GM21528 (cell line): ENCODE results near the gene DLGAP1.

Source experiments
- ATAC-seq: cut with Tn5 transposase; IDR thresholded peaks from one replicate; pipeline ENCODE4 v1.9.1; 2021; ENCODE audit warnings: mild to moderate bottlenecking, moderate library complexity; ENCODE audit not compliant: unreplicated experiment, low FRiP score

The DLGAP1 gene

GRCh38 chr18:3842844-3843243 lies 612.3 kb downstream of the DLGAP1 start:
- no peak for ATAC-seq

- ATAC-seq, result no peak
Observed at GRCh38 chr18:3840766-3841165, 614.3 kb downstream of the DLGAP1 start.

- ATAC-seq, result no peak
Observed at GRCh38 chr18:3839581-3839981, 615.5 kb downstream of the DLGAP1 start.

- no peak for ATAC-seq
Observed at GRCh38 chr18:3836483-3837335, 618.4 kb downstream of the DLGAP1 start.

- ATAC-seq, result no peak
Observed at GRCh38 chr18:3832025-3832638, 623.0 kb downstream of the DLGAP1 start.

GRCh38 chr18:3830604-3831003 lies 624.5 kb downstream of the DLGAP1 start:
- no peak for ATAC-seq

- ATAC-seq, result no peak
Observed at GRCh38 chr18:3827236-3827845, 627.8 kb downstream of the DLGAP1 start.

- ATAC-seq, result no peak
Observed at GRCh38 chr18:3826021-3826420, 629.1 kb downstream of the DLGAP1 start.

GRCh38 chr18:3824101-3824500 lies 631.0 kb downstream of the DLGAP1 start:
- ATAC-seq, result no peak

GRCh38 chr18:3823073-3823472 lies 632.0 kb downstream of the DLGAP1 start:
- ATAC-seq, result no peak

- no peak for ATAC-seq
Observed at GRCh38 chr18:3821524-3821923, 633.6 kb downstream of the DLGAP1 start.

GRCh38 chr18:3819961-3820360 lies 635.1 kb downstream of the DLGAP1 start:
- no peak for ATAC-seq

- ATAC-seq, result no peak
Observed at GRCh38 chr18:3816610-3817363, 638.3 kb downstream of the DLGAP1 start.

GRCh38 chr18:3815991-3816390 lies 639.1 kb downstream of the DLGAP1 start:
- no peak for ATAC-seq

GRCh38 chr18:3814816-3815215 lies 640.3 kb downstream of the DLGAP1 start:
- no peak for ATAC-seq

- ATAC-seq, result no peak
Observed at GRCh38 chr18:3810296-3810695, 644.8 kb downstream of the DLGAP1 start.

- ATAC-seq, result no peak
Observed at GRCh38 chr18:3808985-3809780, 645.9 kb downstream of the DLGAP1 start.

GRCh38 chr18:3806656-3807055 lies 648.5 kb downstream of the DLGAP1 start:
- ATAC-seq, result no peak

GRCh38 chr18:3804336-3804735 lies 650.8 kb downstream of the DLGAP1 start:
- ATAC-seq, result no peak

GRCh38 chr18:3803350-3803749 lies 651.8 kb downstream of the DLGAP1 start:
- no peak for ATAC-seq
